A549 (cell line): ENCODE measurements around the gene INKA2.

Source experiments
- JUN ChIP-seq, 2 experiments: fragments of >200 bp; sonication (Bioruptor Twin); formaldehyde crosslinking; IDR thresholded peaks; 2 replicates in 1 of 2; 3 replicates in 1 of 2; pipeline ENCODE4 v1.6.1; 2016 to 2017
- POLR2A ChIP-seq: IDR thresholded peaks from 2 replicates; pipeline ENCODE4 v1.6.1; 2012; ENCODE audit warnings: mild to moderate bottlenecking, low read length
- RCOR1 ChIP-seq: fragments of 150-350 bp; IDR thresholded peaks from 2 replicates; pipeline ENCODE4 v1.6.1; 2014; ENCODE audit warnings: antibody characterized with exemption, low read length, low read depth
- ZSCAN20 ChIP-seq: fragments of 250-450 bp; sonication (Bioruptor Pico); IDR thresholded peaks from 2 replicates; pipeline ENCODE4 v1.8.0; 2022; ENCODE audit warnings: mild to moderate bottlenecking, moderate library complexity
- TF ChIP-seq, protein P1 (sequence below): fragments of >200 bp; sonication (Bioruptor Twin); formaldehyde crosslinking; IDR thresholded peaks from 3 replicates; pipeline ENCODE4 v1.5.1; 2016

DNA sequence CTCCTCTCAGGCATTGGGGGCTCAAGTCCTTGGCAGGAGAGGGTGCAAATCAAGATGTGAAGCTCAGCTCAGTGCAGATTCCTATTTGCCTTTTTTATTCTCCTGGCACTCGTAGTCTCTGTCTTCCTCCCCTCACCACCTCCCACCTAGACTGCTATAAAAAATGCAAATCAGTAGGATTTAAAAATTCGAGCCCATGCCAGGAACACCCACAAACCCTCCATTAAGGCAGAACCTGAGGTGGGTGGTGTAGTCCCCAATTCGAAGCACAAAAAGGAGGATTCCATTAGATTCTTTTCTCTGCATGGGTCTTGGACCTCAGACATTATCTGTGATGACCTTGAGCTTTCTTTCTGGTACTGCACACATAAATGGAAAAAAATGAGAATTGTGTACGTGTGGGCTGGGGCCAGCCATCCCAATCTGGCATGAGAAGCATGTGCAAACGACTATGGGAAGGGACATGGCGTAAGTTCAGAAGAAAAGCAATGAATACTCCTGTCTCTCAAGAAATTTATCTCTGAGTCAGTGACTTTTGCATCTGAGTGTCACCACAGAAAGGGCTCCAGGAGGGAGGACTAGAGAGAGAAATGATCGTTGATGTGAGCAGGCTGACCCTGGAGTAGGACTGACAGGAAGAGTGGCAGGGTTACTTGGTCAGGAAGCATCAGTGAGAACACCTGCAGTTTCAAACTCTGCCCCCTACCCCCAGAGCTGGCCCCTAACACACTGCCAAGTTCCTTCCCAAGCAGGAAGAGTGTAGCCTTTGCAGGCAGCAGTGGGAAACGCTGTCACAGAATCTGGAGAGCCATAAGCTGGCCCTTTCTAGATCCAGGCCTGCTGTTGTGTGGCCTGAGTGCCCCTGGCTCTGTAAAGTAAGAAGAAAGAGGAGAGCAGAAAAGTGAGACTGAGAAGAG lies 1.7 kb downstream of the INKA2 start:
- TF ChIP-seq POLR2A (no peak), JUN (IDR thresholded peaks at IDR 0.05) (no peak), RCOR1 (no peak), ZSCAN20 (CRISPR knock-in tag) (no peak)
- TF ChIP-seq, protein P1, sequence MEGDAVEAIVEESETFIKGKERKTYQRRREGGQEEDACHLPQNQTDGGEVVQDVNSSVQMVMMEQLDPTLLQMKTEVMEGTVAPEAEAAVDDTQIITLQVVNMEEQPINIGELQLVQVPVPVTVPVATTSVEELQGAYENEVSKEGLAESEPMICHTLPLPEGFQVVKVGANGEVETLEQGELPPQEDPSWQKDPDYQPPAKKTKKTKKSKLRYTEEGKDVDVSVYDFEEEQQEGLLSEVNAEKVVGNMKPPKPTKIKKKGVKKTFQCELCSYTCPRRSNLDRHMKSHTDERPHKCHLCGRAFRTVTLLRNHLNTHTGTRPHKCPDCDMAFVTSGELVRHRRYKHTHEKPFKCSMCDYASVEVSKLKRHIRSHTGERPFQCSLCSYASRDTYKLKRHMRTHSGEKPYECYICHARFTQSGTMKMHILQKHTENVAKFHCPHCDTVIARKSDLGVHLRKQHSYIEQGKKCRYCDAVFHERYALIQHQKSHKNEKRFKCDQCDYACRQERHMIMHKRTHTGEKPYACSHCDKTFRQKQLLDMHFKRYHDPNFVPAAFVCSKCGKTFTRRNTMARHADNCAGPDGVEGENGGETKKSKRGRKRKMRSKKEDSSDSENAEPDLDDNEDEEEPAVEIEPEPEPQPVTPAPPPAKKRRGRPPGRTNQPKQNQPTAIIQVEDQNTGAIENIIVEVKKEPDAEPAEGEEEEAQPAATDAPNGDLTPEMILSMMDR = no peak
